Measurements from ENCODE around the gene ZNF436.
A peak's percentile ranks its signal among the peaks of the same experiment; 100 is the strongest.

ZNF436 gene

DNA sequence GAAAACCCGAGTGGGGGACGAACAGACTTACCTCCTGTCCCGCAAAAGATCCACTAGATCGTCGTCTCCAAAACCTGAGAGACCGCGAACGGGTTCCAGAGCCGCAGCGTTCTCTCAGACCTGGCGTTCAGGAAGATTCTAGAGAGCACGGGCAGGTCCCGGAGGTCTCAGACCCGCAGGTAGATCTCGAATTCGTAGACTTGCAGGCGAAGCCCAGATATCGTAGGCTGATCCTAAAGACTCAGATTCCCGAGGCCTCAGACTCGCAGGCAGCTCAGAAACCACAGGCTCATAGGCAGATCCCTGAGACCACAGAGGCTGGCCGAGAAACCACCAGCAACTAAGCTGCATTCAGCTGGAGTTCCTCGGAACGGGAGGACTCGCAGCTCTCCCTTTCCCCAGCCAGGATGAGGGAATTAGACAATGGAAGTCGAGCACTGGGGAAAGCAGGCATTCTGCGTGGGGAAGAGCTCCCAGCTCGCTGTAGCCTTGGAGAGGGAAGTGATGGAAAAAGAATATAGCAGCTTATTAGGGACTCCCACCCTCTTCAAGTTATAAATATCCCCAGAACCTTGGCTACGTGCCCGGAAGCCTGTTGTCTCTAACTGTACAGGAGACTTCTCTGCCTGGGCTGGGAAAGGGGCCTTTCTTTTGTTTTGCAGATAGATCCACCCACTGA is at the start of gene ZNF436:
ZNF436 (minus strand) TSS at position 502 of the 679 bp plus-strand sequence. CDS start 1,831 bp downstream, outside the sequence.
- peak within 1 kb of the TSS; percentile 91 for H3K27ac ChIP-seq
- TF ChIP-seq, protein P1, sequence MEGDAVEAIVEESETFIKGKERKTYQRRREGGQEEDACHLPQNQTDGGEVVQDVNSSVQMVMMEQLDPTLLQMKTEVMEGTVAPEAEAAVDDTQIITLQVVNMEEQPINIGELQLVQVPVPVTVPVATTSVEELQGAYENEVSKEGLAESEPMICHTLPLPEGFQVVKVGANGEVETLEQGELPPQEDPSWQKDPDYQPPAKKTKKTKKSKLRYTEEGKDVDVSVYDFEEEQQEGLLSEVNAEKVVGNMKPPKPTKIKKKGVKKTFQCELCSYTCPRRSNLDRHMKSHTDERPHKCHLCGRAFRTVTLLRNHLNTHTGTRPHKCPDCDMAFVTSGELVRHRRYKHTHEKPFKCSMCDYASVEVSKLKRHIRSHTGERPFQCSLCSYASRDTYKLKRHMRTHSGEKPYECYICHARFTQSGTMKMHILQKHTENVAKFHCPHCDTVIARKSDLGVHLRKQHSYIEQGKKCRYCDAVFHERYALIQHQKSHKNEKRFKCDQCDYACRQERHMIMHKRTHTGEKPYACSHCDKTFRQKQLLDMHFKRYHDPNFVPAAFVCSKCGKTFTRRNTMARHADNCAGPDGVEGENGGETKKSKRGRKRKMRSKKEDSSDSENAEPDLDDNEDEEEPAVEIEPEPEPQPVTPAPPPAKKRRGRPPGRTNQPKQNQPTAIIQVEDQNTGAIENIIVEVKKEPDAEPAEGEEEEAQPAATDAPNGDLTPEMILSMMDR (conservative IDR thresholded peaks at IDR 0.05): no peak

DNA sequence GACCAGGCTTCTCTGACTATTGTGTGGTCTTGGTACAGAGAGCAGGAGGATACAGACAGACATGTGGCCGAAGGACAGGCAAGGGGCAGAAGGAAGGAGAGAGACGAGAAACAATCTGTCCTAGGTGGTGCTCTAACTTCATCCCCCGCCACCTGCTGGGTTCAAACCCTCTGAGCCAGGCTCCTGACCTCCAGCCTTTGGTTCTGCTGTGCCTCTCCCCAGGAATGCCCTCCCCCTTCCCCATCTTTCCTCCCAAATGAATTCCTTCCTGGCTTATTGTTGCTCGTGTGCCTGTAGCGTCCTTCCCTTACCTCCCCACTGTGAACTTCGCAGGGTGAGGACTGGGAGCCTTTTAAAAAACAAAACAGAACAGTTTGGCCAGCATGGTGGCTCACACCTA is 49.5 kb upstream of the ZNF436 start:
- TF ChIP-seq, protein P1 (conservative IDR thresholded peaks at IDR 0.05): no peak
- peak overlapping the region; percentile 31; the same call in 1 of the 2 replicates for H3K27ac ChIP-seq

DNA sequence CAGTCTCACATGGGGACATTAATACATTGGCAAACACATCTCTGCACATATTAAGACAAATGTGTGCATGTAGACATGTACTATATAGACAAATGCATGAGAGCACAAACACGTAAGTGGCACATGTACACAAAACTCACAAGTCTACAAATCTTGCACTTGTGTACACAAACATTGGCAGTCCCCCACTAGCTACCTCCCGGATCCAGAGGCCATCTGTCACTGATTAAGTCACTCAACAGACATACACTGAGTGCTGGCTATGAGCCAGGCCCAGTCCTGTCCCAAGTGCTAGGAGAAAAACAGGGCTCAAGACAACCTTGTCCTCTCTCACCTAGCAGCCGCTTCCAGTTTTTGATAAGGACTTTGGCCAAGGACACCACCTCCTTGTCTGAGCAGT is 47.9 kb upstream of the ZNF436 start:
- TF ChIP-seq, protein P1 (conservative IDR thresholded peaks at IDR 0.05): no peak
- peak overlapping the region; percentile 31 for H3K27ac ChIP-seq

DNA sequence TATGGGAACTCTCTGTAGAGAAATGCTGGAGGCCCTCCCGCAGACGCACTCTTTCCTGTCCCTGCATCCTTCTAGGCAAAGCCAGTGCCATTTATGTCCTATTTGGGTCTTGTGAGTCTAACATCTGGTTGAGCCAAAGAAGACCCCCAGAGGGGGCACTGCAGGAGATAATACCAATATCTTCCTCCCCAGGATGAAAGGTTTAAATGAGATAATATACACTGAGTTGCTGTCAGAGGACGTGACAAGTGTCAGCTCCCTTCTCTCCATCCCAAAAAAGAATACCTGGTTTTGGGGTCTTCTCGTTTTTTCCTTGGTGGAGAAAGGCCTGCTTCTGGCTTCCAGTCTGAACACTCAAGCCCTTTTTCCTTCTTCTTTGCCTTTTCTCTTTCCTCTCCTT is 47.3 kb upstream of the ZNF436 start:
- H3K27ac ChIP-seq: peak overlapping the region; percentile 31
- TF ChIP-seq, protein P1 (conservative IDR thresholded peaks at IDR 0.05): no peak

DNA sequence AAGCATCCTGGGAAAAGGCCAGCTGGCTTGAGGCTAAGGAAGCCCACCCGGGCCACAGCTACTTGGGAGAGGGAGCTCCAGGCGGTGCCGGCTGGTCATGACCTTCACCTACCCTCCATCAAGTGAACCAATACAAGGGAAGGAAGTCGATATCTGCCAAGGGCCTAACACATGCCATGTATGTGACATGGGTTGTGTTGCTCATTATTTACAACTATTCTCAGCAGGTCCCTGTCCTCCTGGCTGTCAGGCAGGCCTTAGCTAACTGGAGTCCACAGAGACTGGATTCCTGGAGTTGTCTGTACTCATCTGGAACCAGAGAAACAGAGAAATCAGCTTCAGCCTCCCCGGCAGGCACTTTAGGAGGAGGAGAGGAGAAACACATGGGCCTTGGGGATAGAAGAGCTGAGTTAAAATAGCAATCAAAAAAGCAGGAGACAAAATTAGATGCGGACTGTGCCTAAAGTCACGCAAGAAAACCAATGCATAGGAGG is 39.2 kb upstream of the ZNF436 start:
- H3K27ac ChIP-seq: no peak overlapping the region
- TF ChIP-seq, protein P1 (conservative IDR thresholded peaks at IDR 0.05): no peak

DNA sequence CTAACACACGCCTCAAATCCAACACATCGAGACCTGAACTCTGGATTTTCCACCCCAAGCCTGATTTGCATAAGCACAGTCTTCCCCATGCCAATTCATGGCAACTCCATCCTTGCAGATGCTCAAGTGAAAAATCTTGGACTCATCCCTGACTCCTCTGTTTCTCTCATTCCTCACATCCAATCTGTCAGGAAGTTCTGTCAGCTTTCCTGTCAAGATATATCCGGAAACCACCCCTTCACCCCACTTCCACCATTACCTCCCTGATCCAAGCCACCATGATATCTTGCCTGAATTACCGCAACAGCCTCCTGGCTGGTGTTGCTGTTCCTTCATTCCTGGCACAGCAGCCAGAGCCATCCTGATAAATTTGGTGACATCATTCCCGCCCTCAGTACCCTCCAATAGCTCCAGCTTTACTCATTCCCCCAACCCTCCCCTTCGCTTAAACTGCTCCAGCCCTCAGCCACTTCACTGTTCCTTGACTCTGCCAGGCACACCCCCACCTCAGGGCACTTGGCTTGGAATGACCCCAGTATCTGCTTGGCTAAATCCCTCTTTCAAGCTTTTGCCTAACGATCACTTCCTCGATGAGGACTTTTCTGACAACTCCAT is 37.5 kb upstream of the ZNF436 start:
- TF ChIP-seq, protein P1 (conservative IDR thresholded peaks at IDR 0.05): no peak
- peak overlapping the region; percentile 82 for H3K27ac ChIP-seq

DNA sequence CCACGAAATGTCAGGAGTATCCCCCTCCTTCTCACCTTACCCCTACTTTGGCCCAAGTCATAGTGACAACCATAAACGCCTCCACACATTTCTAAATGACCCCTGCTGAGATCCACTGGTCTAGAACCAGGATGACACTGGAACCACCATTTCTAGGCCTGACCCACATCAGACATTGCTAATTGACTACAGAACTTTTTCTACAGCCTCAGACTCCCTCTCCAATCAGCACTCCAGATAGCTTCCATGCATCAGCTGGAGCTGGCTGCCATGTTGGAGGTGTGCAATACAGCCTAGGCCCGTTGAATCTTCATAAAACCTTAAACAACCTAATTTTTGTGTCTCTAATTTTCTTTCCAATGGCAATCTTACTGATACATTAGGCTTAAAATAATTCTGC is 36.3 kb upstream of the ZNF436 start:
- peak overlapping the region; percentile 82 for H3K27ac ChIP-seq
- TF ChIP-seq, protein P1 (conservative IDR thresholded peaks at IDR 0.05): no peak

All from VCaP (cell line).